GM23248 (cell line): Measurements from ENCODE around the gene PPY. TPM values are rescaled to one million over a fixed set of nuclear protein-coding genes. Genes with fewer than 3 reads are reported as not detected.

Experiments used
- DNase-seq: peaks from one replicate; pipeline ENCODE4 v3.0.0-alpha.2; 2015
- H2AFZ ChIP-seq: fragments of 200-600 bp; sonication (generic); 2 replicates; pipeline ENCODE4 v1.6.1; 2016; ENCODE audit warnings: antibody characterized with exemption
- H3F3A ChIP-seq: fragments of 200-600 bp; sonication (generic); 2 replicates; pipeline ENCODE4 v1.6.1; 2016; ENCODE audit warnings: mild to moderate bottlenecking, antibody characterized with exemption, mixed run types; ENCODE audit not compliant: insufficient read depth
- H3K27ac ChIP-seq: fragments of 200-600 bp; sonication (generic); 2 replicates; pipeline ENCODE4 v1.5.1; 2016; ENCODE audit warnings: mild to moderate bottlenecking
- H3K27me3 ChIP-seq: fragments of 200-600 bp; sonication (generic); replicated peaks from 2 replicates; pipeline ENCODE4 v1.6.1; 2016; ENCODE audit warnings: mild to moderate bottlenecking; ENCODE audit not compliant: insufficient read depth
- H3K36me3 ChIP-seq: fragments of 200-600 bp; sonication (generic); 2 replicates; pipeline ENCODE4 v1.6.1; 2016; ENCODE audit warnings: low read depth, mild to moderate bottlenecking
- H3K4me1 ChIP-seq: fragments of 200-600 bp; sonication (generic); 2 replicates; pipeline ENCODE4 v1.6.1; 2016; ENCODE audit warnings: mild to moderate bottlenecking; ENCODE audit not compliant: insufficient read depth
- H3K4me2 ChIP-seq: fragments of 200-600 bp; sonication (generic); one replicate; pipeline ENCODE4 v1.6.1; 2016; ENCODE audit warnings: mild to moderate bottlenecking; ENCODE audit not compliant: unreplicated experiment
- H3K4me3 ChIP-seq: fragments of 200-600 bp; sonication (generic); 2 replicates; pipeline ENCODE4 v1.5.1; 2016; ENCODE audit warnings: mild to moderate bottlenecking
- H3K79me2 ChIP-seq: fragments of 200-600 bp; sonication (generic); 2 replicates; pipeline ENCODE4 v1.6.1; 2016; ENCODE audit warnings: mild to moderate bottlenecking; ENCODE audit not compliant: insufficient read depth
- H3K9ac ChIP-seq: fragments of 200-600 bp; sonication (generic); 2 replicates; pipeline ENCODE4 v1.6.1; 2016; ENCODE audit warnings: mild to moderate bottlenecking
- H3K9me2 ChIP-seq: fragments of 200-600 bp; sonication (generic); 2 replicates; pipeline ENCODE4 v1.6.1; 2016; ENCODE audit warnings: mixed run types, mild to moderate bottlenecking, moderate library complexity; ENCODE audit not compliant: insufficient read depth
- H3K9me3 ChIP-seq: fragments of 200-600 bp; sonication (generic); one replicate; pipeline ENCODE4 v1.6.1; 2017; ENCODE audit warnings: low read depth
- H4K20me1 ChIP-seq: fragments of 200-600 bp; sonication (generic); 2 replicates; pipeline ENCODE4 v1.6.0; 2016; ENCODE audit not compliant: insufficient read depth
- EZH2 ChIP-seq: fragments of 200-600 bp; sonication (generic); IDR thresholded peaks from 2 replicates; pipeline ENCODE4 v1.6.1; 2018; ENCODE audit warnings: antibody characterized with exemption, mild to moderate bottlenecking; ENCODE audit not compliant: insufficient read depth, poor library complexity, severe bottlenecking
- EZH2phosphoT487 ChIP-seq: fragments of 200-600 bp; sonication (generic); IDR thresholded peaks from 2 replicates; pipeline ENCODE4 v1.6.1; 2018; ENCODE audit warnings: antibody characterized with exemption, moderate library complexity, mild to moderate bottlenecking, low read depth; ENCODE audit not compliant: insufficient read depth
- WGBS, 2 experiments: methylation state at CpG; one replicate each; pipeline ENCODE4 v1.1.6; 2015 to 2017; ENCODE audit warnings: low lambda C conversion rate in 2 of 2, low coverage in 1 of 2; ENCODE audit errors: missing lambda C conversion rate in 2 of 2; 5-methylcytosine and 5-hydroxymethylcytosine counted together
- in situ Hi-C: fragments of 300-500 bp; cut with MboI; formaldehyde crosslinking; loops from 2 replicates; pipeline ENCODE4 v1.15.0; 2020
- polyA plus RNA-seq: library from polyadenylated mRNA; unstranded; fragments of >200 nt; fragmentation: Nextera tagmentation; extraction: Ambion mirVana; gene quantifications from 2 replicates; pipeline ENCODE4 v1.2.1, GENCODE V29; 2016
- total RNA-seq: library from RNA; depleted of rRNA; stranded (reverse); fragments of >200 nt; shearing (Covaris generic); gene quantifications from 2 replicates; pipeline ENCODE4 v1.2.3, GENCODE V29; 2014

The PPY gene
- total and polyA plus RNA-seq, 2 experiments from 2014 or later = not detected

DNA sequence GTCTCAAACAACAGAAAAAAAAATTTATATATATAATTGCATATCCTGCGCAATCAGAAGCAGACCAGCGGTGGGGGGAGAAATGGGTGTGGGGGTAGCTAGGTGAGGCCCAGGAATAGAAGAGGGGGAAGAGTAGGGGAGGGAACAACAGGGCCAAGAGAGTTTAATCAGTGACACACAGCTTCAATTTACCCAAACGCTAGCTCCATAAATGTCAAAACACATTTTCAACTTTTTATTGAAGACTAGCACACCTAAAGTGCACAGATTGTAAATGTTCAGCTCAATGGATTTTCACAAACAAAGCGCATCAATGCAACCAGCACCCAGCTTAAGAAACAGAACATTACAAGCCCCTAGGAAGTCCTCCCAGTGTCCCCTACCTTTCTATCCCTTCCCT is 37.4 kb upstream of the PPY start:
- no peaks in the 10 kb centered on the region for H4K20me1 ChIP-seq
- no peak overlapping the region for H3K4me2 ChIP-seq
- TF ChIP-seq EZH2phosphoT487 = no peak
- TF ChIP-seq EZH2 = no peak
- no peak for DNase-seq
- peaks cover 54% of the 10 kb centered on the region for H3K27me3 ChIP-seq
- 53 to 57% methylated on average over 4 of the region's 4 CpGs for WGBS, 2 experiments
- no peaks in the 10 kb centered on the region for H3K79me2 ChIP-seq
- H3K9ac ChIP-seq = no peak overlapping the region
- H3K9me3 ChIP-seq = no peaks in the 10 kb centered on the region
- no peaks in the 10 kb centered on the region for H3K36me3 ChIP-seq
- no peaks in the 10 kb centered on the region for H3F3A ChIP-seq
- no peak overlapping the region for H2AFZ ChIP-seq
- H3K4me3 ChIP-seq = no peak overlapping the region
- H3K4me1 ChIP-seq = no peaks in the 10 kb centered on the region
- in situ Hi-C loops = no loop called here
- H3K9me2 ChIP-seq = no peaks in the 10 kb centered on the region
- H3K27ac ChIP-seq = no peak overlapping the region

DNA sequence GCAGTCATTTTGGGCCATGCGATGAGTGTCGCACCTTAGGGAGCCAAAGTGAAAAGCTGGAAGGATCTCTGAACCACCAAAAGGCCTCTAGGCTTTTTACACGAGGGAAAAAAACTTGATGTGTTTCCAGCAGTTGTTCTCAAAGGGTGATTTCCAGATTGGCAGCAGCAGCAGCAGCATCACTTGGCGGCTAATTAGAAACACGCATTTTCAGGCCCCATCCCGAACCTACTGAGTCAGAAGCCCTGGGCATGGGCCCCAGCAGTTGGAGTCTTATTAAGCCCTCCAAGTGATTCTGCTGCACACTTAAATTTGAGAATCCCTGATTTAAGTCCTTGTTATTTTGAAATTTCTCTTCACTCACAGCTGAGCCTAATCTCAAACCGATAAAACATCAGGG is 36.7 kb upstream of the PPY start:
- in situ Hi-C loops = no loop called here
- WGBS, 2 experiments = 14 to 17% methylated on average over 7 of the region's 7 CpGs
- H3K79me2 ChIP-seq = no peaks in the 10 kb centered on the region
- no peaks in the 10 kb centered on the region; the same call in 1 of the 2 replicates for H3F3A ChIP-seq
- no peaks in the 10 kb centered on the region for H4K20me1 ChIP-seq
- no peaks in the 10 kb centered on the region for H3K4me1 ChIP-seq
- peaks cover 54% of the 10 kb centered on the region for H3K27me3 ChIP-seq
- H3K27ac ChIP-seq = no peak overlapping the region
- no peaks in the 10 kb centered on the region for H3K36me3 ChIP-seq
- H3K9ac ChIP-seq = no peak overlapping the region
- DNase-seq = peak; percentile 55
- no peak for TF ChIP-seq EZH2
- TF ChIP-seq EZH2phosphoT487 = no peak
- H2AFZ ChIP-seq = no peak overlapping the region
- H3K4me3 ChIP-seq = no peak overlapping the region
- no peaks in the 10 kb centered on the region for H3K9me3 ChIP-seq
- no peak overlapping the region for H3K4me2 ChIP-seq
- H3K9me2 ChIP-seq = no peaks in the 10 kb centered on the region

DNA sequence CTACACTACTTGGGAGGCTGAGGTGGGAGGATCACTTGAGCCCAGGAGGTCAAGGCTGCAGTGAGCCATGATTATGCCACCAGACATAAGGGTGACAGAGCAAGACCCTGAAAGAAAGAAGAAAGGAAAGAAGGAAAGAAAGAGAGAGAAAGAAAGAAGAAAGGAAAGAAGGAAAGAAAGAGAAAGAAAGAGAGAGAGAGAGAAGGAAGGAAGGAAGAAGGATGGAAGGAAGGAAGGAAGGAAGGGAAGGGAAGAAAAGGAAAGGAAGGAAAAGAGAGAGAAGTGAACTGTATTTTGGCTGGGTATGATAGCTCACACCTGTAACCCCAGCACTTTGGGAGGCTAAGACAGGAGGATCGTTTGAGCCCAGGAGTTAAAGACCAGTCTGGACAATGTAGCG is 35.8 kb upstream of the PPY start:
- Histone ChIP-seq H3K27ac (no peak overlapping the region), H3K27me3 (peaks cover 49% of the 10 kb centered on the region), H3K79me2 (no peaks in the 10 kb centered on the region), H3K9ac (no peak overlapping the region), H3K36me3 (no peaks in the 10 kb centered on the region), H2AFZ (no peak overlapping the region), H4K20me1 (no peaks in the 10 kb centered on the region), H3F3A (no peaks in the 10 kb centered on the region; the same call in 1 of the 2 replicates), H3K4me2 (no peak overlapping the region), H3K4me3 (no peak overlapping the region), H3K4me1 (no peaks in the 10 kb centered on the region), H3K9me3 (no peaks in the 10 kb centered on the region), H3K9me2 (no peaks in the 10 kb centered on the region)
- TF ChIP-seq EZH2 (no peak), EZH2phosphoT487 (no peak)
- 79 to 92% methylated on average over 2 of the region's 2 CpGs for WGBS, 2 experiments
- DNase-seq = no peak
- in situ Hi-C loops = no loop called here

DNA sequence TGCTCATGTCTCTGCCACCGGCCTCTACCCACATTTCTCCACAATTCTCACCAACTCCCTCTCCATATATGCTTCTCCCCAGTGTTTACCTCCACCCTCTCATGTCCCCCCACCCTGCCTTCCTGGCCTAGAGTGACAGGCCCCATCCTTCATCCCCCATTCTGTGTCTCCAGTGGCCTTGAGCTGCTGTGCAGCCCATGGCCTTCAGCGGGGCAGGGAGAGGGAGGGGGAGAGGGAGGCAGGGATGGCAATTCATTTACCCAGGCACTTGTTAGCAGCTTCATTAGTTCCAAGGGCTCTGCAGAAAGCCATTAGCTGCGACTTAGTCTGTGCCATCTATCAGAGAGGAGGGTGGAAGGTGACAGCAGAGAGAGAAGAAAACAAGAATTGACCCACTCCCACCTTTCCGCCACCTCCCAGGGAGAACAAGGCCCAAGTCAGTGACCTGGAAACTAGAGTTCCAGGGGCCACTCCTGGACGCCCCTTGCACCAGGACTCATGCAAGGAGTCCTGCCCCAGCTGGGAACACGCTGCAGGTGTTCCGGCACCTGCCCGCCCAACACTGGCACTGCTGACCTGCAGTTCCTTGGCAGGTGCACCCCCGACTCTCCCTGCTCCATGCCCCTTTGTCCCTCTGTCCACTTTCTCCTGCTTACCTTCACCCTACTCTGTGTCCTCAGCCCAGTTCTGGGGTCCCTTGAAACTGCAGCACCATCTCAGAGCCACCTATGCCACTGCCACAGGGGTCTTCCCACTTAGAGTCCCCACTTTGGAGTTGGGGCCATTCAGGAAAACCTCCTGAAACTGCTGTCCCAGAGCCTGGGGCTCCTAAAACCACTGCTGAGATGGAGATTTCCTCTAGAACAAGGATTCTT is 34.9 kb upstream of the PPY start:
- Histone ChIP-seq H3K9me3 (no peaks in the 10 kb centered on the region), H3K79me2 (no peaks in the 10 kb centered on the region), H3K9ac (no peak overlapping the region), H3K4me3 (no peak overlapping the region), H3K4me1 (no peaks in the 10 kb centered on the region), H3K27me3 (peaks cover 41% of the 10 kb centered on the region), H3K4me2 (no peak overlapping the region), H3K9me2 (no peaks in the 10 kb centered on the region), H3K36me3 (no peaks in the 10 kb centered on the region), H4K20me1 (no peaks in the 10 kb centered on the region), H3K27ac (no peak overlapping the region), H2AFZ (no peak overlapping the region), H3F3A (no peaks in the 10 kb centered on the region; the same call in 1 of the 2 replicates)
- WGBS, 2 experiments = 67 to 71% methylated on average over 9 of the region's 9 CpGs
- no peak for DNase-seq
- no peak for TF ChIP-seq EZH2
- TF ChIP-seq EZH2phosphoT487 = no peak
- in situ Hi-C loops = no loop called here
